Stimulated activated CD4-positive, alpha-beta T cell treated with anti-CD3 and anti-CD28 coated beads, Interleukin-2, amount 100 ng/mL, for 4 hours (primary cell): ENCODE results near the gene FMNL2.

Source experiments
- DNase-seq: peaks from one replicate; pipeline ENCODE4 v3.0.0-alpha.2; 2020; ENCODE audit warnings: low read depth

The FMNL2 gene

DNA sequence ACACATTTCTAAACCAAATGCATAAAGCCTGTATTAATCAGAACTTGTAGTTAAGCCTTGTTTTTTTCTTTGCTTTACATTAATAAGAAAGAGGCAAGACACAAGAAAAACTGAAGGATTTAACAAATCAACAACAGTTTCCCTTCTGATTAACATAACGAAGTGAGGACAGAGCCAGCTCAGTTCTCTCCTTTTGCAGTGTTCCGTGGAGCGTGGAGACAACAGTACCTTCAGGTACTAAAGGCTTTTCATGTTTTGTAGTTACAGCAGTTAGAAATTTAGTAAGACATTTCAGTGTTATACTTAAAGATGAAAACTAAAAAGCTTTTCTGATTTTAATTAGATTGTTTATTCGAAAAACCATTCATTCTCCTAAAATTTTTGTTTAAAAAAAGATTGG lies 115.2 kb downstream of the FMNL2 start:
- DNase-seq: no peak

- DNase-seq: no peak
These were observed 117.4 kb downstream of the FMNL2 start for GRCh38 chr2:152452256-152452973.

DNA sequence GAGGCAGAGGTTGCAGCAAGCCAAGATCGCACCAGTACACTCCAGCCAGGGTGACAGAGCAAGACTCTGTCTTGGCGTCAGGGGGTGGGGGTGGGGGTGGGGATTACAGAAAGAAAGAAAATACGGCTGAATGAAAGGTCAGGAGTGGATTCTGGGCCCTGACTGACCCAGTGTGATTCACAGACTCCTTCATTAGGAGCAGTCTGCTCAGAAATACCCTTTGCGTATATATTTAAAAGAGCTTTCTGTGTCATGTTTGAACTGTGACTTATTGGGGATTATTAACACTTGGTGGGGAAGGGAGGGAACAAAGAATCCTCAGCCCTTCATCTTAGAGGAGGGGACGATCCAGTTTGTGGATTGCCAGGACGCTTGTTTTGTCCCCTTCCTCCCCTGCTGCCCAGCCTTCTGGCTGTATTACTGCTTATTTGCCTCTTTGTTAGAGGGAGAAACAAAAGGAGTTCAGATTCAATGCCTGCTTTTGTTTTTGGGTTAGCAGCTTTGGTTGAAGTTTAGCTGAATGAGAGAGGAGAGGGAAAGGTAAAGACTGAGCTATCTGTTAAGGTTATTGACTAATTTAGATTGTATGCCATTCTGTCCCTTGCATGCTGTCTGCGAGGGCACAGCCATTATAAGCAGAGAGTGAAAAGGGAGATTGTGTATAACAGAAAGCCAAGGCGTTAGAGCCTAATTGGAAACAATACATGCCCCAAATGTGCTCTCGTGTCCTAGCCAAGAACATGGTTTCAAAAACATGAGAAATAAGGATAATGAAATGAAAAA lies 118.3 kb downstream of the FMNL2 start:
- DNase-seq: no peak

GRCh38 chr2:152454371-152454770 lies 119.4 kb downstream of the FMNL2 start:
- no peak for DNase-seq

- no peak for DNase-seq
These were observed 120.0 kb downstream of the FMNL2 start for GRCh38 chr2:152454960-152455359.

- no peak for DNase-seq
These were observed 120.8 kb downstream of the FMNL2 start for GRCh38 chr2:152455738-152456137.

- no peak for DNase-seq
These were observed 121.3 kb downstream of the FMNL2 start for GRCh38 chr2:152456262-152456661.

GRCh38 chr2:152458441-152458940 lies 123.5 kb downstream of the FMNL2 start:
- no peak for DNase-seq

DNA sequence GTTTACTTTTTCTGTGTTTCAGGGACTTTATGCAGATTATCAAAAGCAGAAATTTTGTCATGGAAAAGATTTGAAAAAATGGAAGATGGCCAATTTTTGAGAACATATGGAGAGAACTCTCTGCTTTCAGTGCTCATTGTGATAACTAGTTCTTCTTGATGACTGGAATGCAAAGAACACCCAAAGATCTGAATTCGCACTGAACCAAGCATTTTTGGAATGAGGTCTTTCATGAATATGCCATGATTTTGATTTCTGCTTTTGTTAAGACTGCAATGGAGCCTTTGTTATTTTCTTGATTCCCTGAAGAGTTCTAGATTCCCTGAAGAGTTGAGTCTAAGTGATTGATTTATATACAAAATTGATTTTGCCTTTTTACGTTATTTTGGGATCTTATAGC lies 124.1 kb downstream of the FMNL2 start:
- DNase-seq: no peak

DNA sequence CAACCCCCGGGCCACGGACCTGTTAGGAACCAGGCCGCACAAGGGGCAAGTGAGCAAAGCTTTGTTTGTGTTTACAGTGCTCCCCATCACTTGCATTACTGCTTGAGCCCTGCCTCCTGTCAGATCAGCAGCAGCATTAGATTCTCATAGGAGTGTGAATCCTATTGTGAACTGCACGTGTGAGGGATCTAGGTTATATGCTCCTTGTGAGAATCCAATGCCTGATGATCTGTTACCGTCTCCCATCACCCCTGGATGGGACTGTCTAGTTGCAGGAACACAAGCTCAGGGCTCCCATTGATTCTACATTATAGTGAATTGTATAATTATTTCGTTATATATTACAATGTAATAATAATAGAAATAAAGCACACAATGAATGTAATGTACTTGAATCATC lies 125.6 kb downstream of the FMNL2 start:
- no peak for DNase-seq

DNA sequence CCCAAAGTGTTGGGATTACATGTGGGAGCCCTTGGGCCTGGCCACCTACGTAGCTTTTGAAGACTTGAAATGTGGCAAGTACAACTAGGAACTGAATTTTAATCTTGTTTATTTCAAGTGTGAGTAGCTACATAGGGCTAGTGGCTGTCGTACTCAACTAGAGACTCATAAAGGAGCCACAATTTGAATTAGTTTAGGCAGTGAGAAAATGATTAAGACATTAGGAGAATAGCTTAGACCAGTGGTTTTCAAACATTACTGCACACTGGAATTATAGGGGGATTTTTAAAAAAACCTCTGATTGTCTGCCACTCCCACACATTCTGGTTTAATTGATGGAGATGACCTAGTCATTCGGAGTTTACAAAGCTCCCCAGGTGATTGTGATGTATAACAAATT lies 127.1 kb downstream of the FMNL2 start:
- no peak for DNase-seq

- DNase-seq: no peak
These were observed 127.8 kb downstream of the FMNL2 start for GRCh38 chr2:152462779-152463178.

- DNase-seq: no peak
These were observed 130.0 kb downstream of the FMNL2 start for GRCh38 chr2:152464851-152465470.

GRCh38 chr2:152465541-152465940 lies 130.6 kb downstream of the FMNL2 start:
- no peak for DNase-seq

DNA sequence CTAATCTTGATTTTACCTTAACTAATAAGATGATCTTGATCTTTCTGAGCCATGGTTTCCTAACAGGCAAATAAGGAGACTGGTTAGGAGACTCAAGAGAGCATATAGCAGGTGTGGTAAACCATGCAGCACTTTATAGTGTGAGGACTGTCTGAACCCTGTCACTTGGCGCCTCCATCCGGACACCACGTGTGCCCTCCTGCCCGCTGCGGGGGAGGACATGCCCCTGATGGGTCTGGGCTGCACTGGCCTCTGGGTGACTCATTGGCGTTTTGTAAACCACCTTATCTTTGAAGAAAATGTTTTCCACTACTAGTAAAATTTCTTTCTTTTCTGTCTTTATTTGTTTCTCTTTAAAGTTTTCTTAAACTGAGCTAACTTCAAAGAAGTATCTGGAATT lies 131.1 kb downstream of the FMNL2 start:
- DNase-seq: no peak

DNA sequence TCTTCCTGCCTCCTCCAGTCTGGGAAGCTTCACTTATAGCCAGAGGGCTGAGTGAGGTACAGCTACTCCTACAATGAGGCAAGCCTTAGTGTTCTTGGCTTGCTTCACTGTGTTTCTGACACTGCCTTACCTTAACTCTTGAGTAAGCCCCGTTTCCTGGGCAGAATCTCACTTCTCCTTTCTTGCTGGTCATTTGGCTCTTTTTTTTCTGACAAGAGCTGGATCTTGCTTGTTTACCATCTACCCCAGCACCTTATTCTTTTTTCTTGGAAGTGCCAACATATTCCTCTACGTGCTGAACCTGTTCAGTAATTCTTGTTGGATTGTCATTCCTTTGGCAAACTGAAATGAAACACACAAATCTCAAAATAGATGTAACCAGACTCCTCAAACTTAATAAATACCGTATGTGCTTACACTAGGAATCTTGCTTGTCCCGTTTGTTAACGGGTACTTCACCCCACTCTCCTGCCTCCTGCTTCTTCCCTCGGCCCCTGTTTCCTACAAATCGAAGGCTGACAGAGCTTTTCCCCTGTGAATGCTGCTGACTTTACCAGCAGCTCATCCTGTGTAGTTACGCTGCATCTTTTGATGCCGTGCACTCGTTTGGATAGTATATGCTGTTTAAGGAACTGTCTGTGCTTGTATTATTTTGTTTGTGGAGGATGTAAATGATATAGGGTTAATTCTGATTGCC lies 132.2 kb downstream of the FMNL2 start:
- DNase-seq: no peak

DNA sequence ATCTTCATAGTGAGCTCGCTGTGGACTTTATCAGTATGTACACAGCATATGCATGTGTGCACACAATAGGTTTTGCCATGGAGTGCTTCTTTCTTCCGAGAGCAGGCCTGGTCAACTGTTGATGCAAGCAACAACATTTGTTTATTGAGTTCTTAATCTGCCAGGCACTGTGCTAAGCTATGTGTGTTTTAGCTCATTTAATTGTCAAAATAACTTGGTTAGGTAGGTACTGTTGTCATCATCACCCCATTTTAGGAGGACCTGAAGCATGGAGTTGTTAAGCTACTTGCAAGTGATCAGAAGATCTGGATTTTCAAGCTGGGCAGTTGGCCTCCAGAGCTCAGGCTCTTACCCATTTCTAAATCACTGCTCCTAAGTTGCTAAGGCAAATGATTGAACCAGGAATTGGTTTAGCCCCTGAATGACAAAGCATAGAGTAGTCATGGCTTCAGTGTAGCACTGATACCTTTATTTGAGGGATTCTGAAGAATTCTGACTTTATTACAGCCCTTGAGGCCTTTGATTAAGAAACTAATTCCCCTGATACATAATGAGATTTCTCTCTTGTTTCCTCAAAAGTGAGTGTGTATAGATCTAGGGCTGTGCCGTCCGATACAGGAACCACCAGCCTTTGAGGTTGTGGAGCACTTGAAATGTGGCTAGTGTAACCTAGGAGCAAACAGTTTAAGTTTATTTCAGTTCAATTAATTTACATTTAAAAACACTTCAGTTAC lies 132.9 kb downstream of the FMNL2 start:
- DNase-seq: no peak

DNA sequence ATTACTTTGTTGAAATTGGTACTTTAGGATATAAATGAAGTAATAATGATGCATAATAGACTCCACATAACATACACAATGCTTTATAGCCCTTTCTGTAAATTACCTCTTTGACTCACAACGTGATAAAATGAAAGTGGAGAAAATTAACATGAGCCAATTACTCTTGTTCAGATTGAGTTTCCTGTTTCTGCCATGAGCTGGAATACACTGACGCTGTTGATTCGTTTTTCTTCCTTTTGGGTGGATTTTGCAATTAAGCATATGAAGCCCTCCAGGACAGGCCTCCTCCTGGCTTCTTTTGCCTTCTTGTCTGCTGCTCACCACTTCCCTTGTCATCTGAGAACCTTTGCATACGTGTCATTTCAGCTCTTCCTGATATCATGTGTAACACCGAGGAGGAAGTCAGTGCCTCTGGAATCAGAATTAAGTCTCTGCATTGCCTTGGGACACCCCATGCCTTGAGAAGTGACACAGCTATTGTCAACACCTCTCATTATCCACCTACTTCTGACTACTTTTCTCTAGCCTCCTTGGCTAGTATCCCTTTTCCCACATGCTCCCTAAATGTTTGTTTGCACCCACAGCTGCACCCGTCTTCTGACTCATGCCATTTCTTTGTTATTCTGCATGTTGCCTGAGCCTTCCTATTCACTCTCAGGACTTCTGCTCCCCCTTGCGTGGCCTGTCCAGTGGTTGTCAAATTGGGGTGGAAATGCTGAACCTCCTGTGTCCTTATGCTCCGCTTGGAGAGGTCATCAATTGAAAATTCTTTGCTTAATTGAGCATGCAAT lies 134.1 kb downstream of the FMNL2 start:
- DNase-seq: no peak

- no peak for DNase-seq
These were observed 136.2 kb downstream of the FMNL2 start for GRCh38 chr2:152470861-152471854.

DNA sequence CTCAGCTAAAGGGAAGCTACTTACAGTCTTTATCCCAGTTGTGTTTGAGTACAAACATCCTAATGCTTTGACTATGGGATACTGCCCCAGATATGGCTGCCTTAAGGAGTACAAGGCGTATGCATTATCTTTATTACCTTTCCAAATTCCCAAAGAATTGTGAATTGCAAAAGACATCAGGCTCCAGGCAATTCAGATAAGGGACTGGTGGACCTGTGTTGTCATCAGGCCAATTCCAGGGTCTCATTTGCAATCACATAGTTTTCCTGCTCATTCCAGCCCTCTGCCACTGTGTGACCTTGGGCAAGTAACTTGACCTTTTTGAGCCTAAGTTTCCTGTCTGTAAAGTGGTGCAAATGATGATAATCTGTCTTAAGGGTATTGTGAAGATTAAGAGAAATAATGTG lies 137.5 kb downstream of the FMNL2 start:
- DNase-seq: no peak
